Keratinocyte (primary cell): ENCODE measurements around the gene MALAT1.

Experiments used
- EZH2 ChIP-seq: IDR thresholded peaks from one replicate; pipeline ENCODE4 v1.6.1; 2012; ENCODE audit warnings: inconsistent platforms, mild to moderate bottlenecking, low read length, moderate library complexity
- TF ChIP-seq, protein P1 (sequence below), 3 experiments: IDR thresholded peaks in 1 of 3; conservative IDR thresholded peaks in 1 of 3; optimal IDR thresholded peaks in 1 of 3; 2 replicates in 2 of 3; 3 replicates in 1 of 3; pipeline versions ENCODE3 to v1.5.1; 2011; ENCODE audit warnings: low read length in 3 of 3, mild to moderate bottlenecking in 3 of 3, moderate library complexity in 2 of 3, control low read depth in 1 of 3, inconsistent platforms in 1 of 3; ENCODE audit not compliant: insufficient read depth in 2 of 3; ENCODE audit errors: extremely low read depth in 1 of 3

DNA sequence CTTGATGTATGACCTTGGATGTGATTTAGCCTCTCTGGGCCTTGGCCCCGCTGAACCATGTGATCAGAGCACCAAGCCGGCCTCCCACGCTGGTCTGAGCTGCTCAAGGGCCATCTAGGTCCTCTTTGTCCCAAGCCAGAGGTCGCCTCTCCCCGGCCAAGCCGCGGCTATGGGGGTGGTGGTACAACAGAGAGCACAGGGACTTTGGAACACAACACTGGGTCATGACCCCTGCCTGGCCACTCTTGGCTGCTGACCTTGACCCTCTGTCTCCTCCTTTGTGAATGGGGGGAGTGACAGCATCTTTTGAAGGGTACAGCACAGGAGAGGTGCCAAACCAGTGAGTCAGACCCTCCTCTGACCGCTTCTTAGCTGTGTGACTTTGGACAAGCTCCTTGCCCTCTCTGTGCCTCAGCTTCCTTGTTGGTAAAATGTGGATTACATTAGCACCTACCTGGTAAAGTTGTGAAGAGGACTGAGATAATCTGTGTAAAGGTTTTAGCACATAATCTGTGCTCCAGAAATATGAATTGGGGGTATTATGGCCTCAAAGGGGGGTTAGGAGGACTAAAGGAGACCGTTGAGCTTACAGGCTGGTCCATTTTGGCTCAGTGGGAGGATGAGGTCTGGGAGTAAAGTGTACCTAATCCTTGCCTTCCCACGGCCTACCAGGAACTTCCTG is 30.8 kb downstream of the MALAT1 start:
- TF ChIP-seq, protein P1, sequence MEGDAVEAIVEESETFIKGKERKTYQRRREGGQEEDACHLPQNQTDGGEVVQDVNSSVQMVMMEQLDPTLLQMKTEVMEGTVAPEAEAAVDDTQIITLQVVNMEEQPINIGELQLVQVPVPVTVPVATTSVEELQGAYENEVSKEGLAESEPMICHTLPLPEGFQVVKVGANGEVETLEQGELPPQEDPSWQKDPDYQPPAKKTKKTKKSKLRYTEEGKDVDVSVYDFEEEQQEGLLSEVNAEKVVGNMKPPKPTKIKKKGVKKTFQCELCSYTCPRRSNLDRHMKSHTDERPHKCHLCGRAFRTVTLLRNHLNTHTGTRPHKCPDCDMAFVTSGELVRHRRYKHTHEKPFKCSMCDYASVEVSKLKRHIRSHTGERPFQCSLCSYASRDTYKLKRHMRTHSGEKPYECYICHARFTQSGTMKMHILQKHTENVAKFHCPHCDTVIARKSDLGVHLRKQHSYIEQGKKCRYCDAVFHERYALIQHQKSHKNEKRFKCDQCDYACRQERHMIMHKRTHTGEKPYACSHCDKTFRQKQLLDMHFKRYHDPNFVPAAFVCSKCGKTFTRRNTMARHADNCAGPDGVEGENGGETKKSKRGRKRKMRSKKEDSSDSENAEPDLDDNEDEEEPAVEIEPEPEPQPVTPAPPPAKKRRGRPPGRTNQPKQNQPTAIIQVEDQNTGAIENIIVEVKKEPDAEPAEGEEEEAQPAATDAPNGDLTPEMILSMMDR (optimal IDR thresholded peaks at IDR 0.05 in 1 of 3, IDR thresholded peaks at IDR 0.05 in 1 of 3, conservative IDR thresholded peaks at IDR 0.05 in 1 of 3; ENCODE audit: extremely low read depth in 1 of 3, insufficient read depth in 2 of 3, low read length in 3 of 3), result no peak
- no peak for TF ChIP-seq EZH2
